HepG2 (cell line): ENCODE measurements around the gene POLN. TPM values are rescaled to one million over a fixed set of nuclear protein-coding genes. Genes with fewer than 3 reads are reported as not detected.

Experiments used
- BRD4 ChIP-seq: sonication (generic); formaldehyde crosslinking; IDR thresholded peaks from 2 replicates; pipeline ENCODE4 v1.4.0; 2020; ENCODE audit warnings: missing genetic modification reagents
- CHD4 ChIP-seq: fragments of 200-600 bp; sonication (generic); IDR thresholded peaks from 2 replicates; pipeline ENCODE4 v1.7.0; 2017; ENCODE audit warnings: mild to moderate bottlenecking, low read length, borderline replicate concordance
- FOXJ3 ChIP-seq: sonication (generic); formaldehyde crosslinking; IDR thresholded peaks from 2 replicates; pipeline ENCODE4 v1.4.0; 2020; ENCODE audit warnings: missing genetic modification reagents, mild to moderate bottlenecking, borderline replicate concordance
- FOXO1 ChIP-seq: sonication (generic); formaldehyde crosslinking; IDR thresholded peaks from 2 replicates; pipeline ENCODE4 v1.4.0; 2020; ENCODE audit warnings: missing genetic modification reagents
- JUN ChIP-seq: sonication (generic); formaldehyde crosslinking; IDR thresholded peaks from 2 replicates; pipeline ENCODE4 v1.4.0; 2020; ENCODE audit warnings: mild to moderate bottlenecking, missing genetic modification reagents
- MTF1 ChIP-seq: sonication (generic); formaldehyde crosslinking; IDR thresholded peaks from 2 replicates; pipeline ENCODE4 v1.5.0; 2020; ENCODE audit warnings: missing genetic modification reagents
- MXI1 ChIP-seq: IDR thresholded peaks from 3 replicates; pipeline ENCODE4 v1.6.1; 2012; ENCODE audit warnings: low read depth, low read length, inconsistent platforms, borderline replicate concordance
- NFE2L1 ChIP-seq: sonication (generic); formaldehyde crosslinking; IDR thresholded peaks from 2 replicates; pipeline ENCODE4 v1.4.0; 2020; ENCODE audit warnings: missing genetic modification reagents, mild to moderate bottlenecking, borderline replicate concordance
- NFE2L2 ChIP-seq: fragments of 150-350 bp; IDR thresholded peaks from 2 replicates; pipeline ENCODE4 v1.6.1; 2014; ENCODE audit warnings: low read length
- NFYB ChIP-seq: sonication (generic); formaldehyde crosslinking; IDR thresholded peaks from 2 replicates; pipeline ENCODE4 v1.4.0; 2020; ENCODE audit warnings: missing genetic modification reagents
- POLR2AphosphoS2 ChIP-seq: IDR thresholded peaks from 2 replicates; pipeline ENCODE4 v1.6.1; 2011; ENCODE audit warnings: low read depth, low read length, improper control_type of control experiment
- PRMT3 ChIP-seq: sonication (generic); formaldehyde crosslinking; IDR thresholded peaks from 2 replicates; pipeline ENCODE4 v1.8.1; 2022; ENCODE audit warnings: low read depth, mild to moderate bottlenecking, moderate library complexity, missing genetic modification reagents, borderline replicate concordance
- SMC3 ChIP-seq: IDR thresholded peaks from 2 replicates; pipeline ENCODE4 v1.6.1; 2011; ENCODE audit warnings: low read length, improper control_type of control experiment
- STAT5B ChIP-seq: sonication (generic); formaldehyde crosslinking; IDR thresholded peaks from 2 replicates; pipeline ENCODE4 v1.4.0; 2020; ENCODE audit warnings: missing genetic modification reagents
- TBX2 ChIP-seq: sonication (generic); formaldehyde crosslinking; IDR thresholded peaks from 2 replicates; pipeline ENCODE4 v1.5.0; 2020; ENCODE audit warnings: missing genetic modification reagents, mild to moderate bottlenecking, borderline replicate concordance
- XBP1 ChIP-seq: sonication (generic); formaldehyde crosslinking; IDR thresholded peaks from 2 replicates; pipeline ENCODE4 v1.5.0; 2020; ENCODE audit warnings: missing genetic modification reagents
- ZBTB1 ChIP-seq: sonication (generic); formaldehyde crosslinking; IDR thresholded peaks from 2 replicates; pipeline ENCODE4 v1.4.0; 2020; ENCODE audit warnings: missing genetic modification reagents, borderline replicate concordance
- ZNF879 ChIP-seq: sonication (generic); formaldehyde crosslinking; IDR thresholded peaks from 2 replicates; pipeline ENCODE4 v1.8.1; 2023; ENCODE audit warnings: missing genetic modification reagents
- polyA plus RNA-seq, 8 experiments: library from polyadenylated mRNA; depleted of rRNA in 3 of 8; stranded (reverse) in 7 of 8; unstranded in 1 of 8; fragments of >200 nt; fragmentation: Illumina TruSeq in 4 of 8; extraction: Trizol in 4 of 8; gene quantifications; 2 replicates each; pipeline versions ENCODE4 v1.2.1 to v1.2.3, GENCODE V29; 2011 to 2016; ENCODE audit warnings: low read depth in 4 of 8, missing spikeins in 1 of 8, mixed read lengths in 1 of 8; ENCODE audit not compliant: insufficient read depth in 1 of 8
- total RNA-seq, 5 experiments: library from RNA; depleted of rRNA; stranded (reverse); fragments of >200 nt; fragmentation: Illumina TruSeq; extraction: Trizol; gene quantifications; 2 replicates each; pipeline ENCODE4 v1.2.3, GENCODE V29; 2016; ENCODE audit warnings: low read depth in 1 of 5
- TF ChIP-seq, protein P1 (sequence below): sonication (generic); formaldehyde crosslinking; IDR thresholded peaks from 2 replicates; pipeline ENCODE4 v1.8.0; 2022; ENCODE audit warnings: mild to moderate bottlenecking, missing genetic modification reagents, moderate library complexity
- TF ChIP-seq, protein P2 (sequence below): sonication (generic); formaldehyde crosslinking; IDR thresholded peaks from 2 replicates; pipeline ENCODE4 v1.5.1; 2020; ENCODE audit warnings: missing genetic modification reagents, mild to moderate bottlenecking, borderline replicate concordance
- TF ChIP-seq, protein P3 (sequence below): sonication (generic); formaldehyde crosslinking; IDR thresholded peaks from 2 replicates; pipeline ENCODE4 v1.4.0; 2020; ENCODE audit warnings: mild to moderate bottlenecking, missing genetic modification reagents
- TF ChIP-seq, protein P4 (sequence below): sonication (generic); formaldehyde crosslinking; IDR thresholded peaks from 2 replicates; pipeline ENCODE4 v1.4.0; 2020; ENCODE audit warnings: missing genetic modification reagents

The POLN gene
- total and polyA plus RNA-seq, 2 of the 13 experiments (the other 11 are each of a cell fraction or from before 2014, with no cell fraction given): 0.93 to 1.5 TPM

- TF ChIP-seq, protein P1, sequence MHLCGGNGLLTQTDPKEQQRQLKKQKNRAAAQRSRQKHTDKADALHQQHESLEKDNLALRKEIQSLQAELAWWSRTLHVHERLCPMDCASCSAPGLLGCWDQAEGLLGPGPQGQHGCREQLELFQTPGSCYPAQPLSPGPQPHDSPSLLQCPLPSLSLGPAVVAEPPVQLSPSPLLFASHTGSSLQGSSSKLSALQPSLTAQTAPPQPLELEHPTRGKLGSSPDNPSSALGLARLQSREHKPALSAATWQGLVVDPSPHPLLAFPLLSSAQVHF: no peak
- no peak for TF ChIP-seq MTF1 (CRISPR knock-in tag)
- TF ChIP-seq PRMT3 (CRISPR knock-in tag): no peak
- TF ChIP-seq NFE2L2: no peak
- no peak for TF ChIP-seq TBX2 (CRISPR knock-in tag)
- TF ChIP-seq, protein P2, sequence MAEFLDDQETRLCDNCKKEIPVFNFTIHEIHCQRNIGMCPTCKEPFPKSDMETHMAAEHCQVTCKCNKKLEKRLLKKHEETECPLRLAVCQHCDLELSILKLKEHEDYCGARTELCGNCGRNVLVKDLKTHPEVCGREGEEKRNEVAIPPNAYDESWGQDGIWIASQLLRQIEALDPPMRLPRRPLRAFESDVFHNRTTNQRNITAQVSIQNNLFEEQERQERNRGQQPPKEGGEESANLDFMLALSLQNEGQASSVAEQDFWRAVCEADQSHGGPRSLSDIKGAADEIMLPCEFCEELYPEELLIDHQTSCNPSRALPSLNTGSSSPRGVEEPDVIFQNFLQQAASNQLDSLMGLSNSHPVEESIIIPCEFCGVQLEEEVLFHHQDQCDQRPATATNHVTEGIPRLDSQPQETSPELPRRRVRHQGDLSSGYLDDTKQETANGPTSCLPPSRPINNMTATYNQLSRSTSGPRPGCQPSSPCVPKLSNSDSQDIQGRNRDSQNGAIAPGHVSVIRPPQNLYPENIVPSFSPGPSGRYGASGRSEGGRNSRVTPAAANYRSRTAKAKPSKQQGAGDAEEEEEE (CRISPR knock-in tag): no peak
- TF ChIP-seq XBP1 (CRISPR knock-in tag): no peak
- no peak for TF ChIP-seq FOXJ3
- no peak; the same call in 1 of the 2 replicates for TF ChIP-seq SMC3
- TF ChIP-seq ZBTB1: no peak
- no peak for TF ChIP-seq STAT5B (CRISPR knock-in tag)
- TF ChIP-seq JUN: no peak
- TF ChIP-seq, protein P3, sequence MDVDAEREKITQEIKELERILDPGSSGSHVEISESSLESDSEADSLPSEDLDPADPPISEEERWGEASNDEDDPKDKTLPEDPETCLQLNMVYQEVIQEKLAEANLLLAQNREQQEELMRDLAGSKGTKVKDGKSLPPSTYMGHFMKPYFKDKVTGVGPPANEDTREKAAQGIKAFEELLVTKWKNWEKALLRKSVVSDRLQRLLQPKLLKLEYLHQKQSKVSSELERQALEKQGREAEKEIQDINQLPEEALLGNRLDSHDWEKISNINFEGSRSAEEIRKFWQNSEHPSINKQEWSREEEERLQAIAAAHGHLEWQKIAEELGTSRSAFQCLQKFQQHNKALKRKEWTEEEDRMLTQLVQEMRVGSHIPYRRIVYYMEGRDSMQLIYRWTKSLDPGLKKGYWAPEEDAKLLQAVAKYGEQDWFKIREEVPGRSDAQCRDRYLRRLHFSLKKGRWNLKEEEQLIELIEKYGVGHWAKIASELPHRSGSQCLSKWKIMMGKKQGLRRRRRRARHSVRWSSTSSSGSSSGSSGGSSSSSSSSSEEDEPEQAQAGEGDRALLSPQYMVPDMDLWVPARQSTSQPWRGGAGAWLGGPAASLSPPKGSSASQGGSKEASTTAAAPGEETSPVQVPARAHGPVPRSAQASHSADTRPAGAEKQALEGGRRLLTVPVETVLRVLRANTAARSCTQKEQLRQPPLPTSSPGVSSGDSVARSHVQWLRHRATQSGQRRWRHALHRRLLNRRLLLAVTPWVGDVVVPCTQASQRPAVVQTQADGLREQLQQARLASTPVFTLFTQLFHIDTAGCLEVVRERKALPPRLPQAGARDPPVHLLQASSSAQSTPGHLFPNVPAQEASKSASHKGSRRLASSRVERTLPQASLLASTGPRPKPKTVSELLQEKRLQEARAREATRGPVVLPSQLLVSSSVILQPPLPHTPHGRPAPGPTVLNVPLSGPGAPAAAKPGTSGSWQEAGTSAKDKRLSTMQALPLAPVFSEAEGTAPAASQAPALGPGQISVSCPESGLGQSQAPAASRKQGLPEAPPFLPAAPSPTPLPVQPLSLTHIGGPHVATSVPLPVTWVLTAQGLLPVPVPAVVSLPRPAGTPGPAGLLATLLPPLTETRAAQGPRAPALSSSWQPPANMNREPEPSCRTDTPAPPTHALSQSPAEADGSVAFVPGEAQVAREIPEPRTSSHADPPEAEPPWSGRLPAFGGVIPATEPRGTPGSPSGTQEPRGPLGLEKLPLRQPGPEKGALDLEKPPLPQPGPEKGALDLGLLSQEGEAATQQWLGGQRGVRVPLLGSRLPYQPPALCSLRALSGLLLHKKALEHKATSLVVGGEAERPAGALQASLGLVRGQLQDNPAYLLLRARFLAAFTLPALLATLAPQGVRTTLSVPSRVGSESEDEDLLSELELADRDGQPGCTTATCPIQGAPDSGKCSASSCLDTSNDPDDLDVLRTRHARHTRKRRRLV (CRISPR knock-in tag): no peak
- TF ChIP-seq BRD4 (CRISPR knock-in tag): peak; percentile 82
- TF ChIP-seq CHD4: peak; percentile 71; the same call in 1 of the 2 replicates
- no peak for TF ChIP-seq ZNF879 (CRISPR knock-in tag)
- no peak for TF ChIP-seq NFYB (CRISPR knock-in tag)
- TF ChIP-seq NFE2L1 (CRISPR knock-in tag): no peak
- TF ChIP-seq MXI1: no peak
- TF ChIP-seq, protein P4, sequence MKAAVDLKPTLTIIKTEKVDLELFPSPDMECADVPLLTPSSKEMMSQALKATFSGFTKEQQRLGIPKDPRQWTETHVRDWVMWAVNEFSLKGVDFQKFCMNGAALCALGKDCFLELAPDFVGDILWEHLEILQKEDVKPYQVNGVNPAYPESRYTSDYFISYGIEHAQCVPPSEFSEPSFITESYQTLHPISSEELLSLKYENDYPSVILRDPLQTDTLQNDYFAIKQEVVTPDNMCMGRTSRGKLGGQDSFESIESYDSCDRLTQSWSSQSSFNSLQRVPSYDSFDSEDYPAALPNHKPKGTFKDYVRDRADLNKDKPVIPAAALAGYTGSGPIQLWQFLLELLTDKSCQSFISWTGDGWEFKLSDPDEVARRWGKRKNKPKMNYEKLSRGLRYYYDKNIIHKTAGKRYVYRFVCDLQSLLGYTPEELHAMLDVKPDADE (CRISPR knock-in tag): no peak
- no peak for TF ChIP-seq POLR2AphosphoS2
- no peak for TF ChIP-seq FOXO1 (CRISPR knock-in tag)
These were observed 164.9 kb downstream of the POLN start (continued) for GRCh38 chr4:2076908-2077536.
